GM18873 (cell line): Measurements from ENCODE around the gene CDC14A.
A peak's percentile ranks its signal among the peaks of the same experiment; 100 is the strongest.
"Not testable (repeated sequence)": the region's sequence is repeated elsewhere in the genome, so short reads cannot be mapped to it uniquely, and the experiment has no call there.

Source experiments
- ATAC-seq: cut with Tn5 transposase; IDR thresholded peaks from one replicate; pipeline ENCODE4 v1.9.1; 2021; ENCODE audit warnings: mild to moderate bottlenecking, moderate library complexity, moderate number of reproducible peaks; ENCODE audit not compliant: unreplicated experiment, low FRiP score

CDC14A gene

DNA sequence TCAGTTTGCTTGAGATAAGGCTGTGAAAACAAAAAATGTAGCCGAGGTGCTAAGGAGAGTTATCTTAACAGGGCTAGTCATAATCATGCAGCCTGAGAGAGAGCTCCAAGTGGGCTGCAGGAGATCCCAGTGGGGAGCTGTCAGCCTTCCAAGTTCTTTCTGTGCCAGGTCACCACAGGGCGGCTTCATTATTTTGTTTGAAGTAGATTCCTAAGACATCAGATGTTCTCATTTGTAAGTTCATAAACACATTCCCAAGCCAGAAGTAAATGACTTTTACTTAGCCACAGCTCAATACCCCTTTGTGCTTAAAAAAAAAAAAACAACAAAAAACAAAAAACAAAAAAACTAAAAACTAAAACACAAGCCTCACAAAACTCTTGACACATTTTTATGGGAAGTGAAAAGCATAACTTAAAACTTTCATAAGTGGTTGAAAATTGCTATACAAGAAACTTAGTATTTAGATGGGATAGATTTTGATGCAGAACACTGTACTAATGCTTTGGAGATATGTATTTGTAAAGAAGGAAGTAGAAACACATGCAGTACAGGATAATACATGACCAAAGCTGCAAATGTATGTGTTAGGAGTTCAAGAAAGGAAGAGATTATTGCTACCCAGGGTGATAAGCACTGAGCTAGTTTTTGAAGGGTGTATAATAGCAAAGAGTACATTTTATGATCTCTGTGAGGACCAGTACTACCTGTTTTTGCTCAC, 8.6 kb downstream of the CDC14A start:
- no peak for ATAC-seq

DNA sequence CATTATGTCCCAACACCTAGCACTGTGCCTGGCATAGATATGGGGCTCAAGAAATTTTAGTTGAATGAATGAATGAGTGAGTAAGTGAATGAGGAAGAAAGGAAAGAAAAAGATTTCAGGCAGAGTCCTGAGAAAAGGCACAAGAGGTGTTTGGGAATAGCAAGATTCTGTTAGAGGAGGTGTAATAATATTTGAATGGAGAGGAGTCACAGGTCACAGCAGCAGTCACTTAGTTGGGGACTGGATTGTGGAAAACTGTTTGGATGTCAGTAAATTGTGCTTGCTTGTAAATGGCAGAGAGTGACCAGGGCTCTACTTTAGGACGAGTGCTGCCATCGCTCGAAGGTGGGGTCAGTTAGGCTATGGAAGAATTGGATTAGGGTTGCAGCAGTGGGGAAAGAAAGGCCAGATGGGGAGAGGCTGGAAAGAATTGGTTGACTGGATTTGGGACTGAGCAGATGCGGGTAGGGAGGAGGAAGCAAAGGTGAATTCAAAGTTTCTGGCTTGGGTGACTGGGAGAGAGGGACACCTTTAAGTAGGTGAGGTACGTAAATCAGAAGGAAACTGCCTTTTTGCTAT, 9.3 kb downstream of the CDC14A start:
- ATAC-seq, result no peak

DNA sequence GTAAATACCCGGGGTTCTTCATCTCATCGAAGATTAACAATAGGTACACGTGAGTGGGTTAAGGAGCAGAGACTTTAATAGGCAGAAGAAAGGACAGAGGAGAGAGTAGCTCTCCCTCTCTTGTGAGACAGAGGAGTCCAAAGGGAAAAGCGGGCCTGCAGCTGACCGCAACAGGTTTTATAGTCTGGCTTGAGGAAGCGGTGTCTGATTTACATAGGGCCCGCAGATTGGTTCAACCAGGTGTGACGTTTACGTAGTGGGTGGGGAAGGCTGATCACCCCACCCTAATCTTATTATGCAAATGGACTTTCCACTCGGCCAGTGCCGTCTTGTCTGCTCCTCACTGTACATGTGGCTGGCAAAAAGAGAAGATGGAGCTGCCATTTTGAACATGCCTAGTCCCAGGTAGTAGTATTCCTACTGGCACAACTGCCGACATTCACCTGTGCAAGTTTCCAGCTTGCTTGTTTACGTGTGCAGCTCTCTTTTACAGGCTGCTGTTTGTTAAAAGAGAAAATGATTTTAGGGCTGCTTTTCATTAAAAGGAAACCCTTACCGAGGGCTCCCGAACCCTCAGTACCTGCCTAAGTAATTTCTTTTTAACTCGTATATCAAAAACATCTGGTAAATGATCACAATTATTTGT, 10.6 kb downstream of the CDC14A start:
- no peak for ATAC-seq

DNA sequence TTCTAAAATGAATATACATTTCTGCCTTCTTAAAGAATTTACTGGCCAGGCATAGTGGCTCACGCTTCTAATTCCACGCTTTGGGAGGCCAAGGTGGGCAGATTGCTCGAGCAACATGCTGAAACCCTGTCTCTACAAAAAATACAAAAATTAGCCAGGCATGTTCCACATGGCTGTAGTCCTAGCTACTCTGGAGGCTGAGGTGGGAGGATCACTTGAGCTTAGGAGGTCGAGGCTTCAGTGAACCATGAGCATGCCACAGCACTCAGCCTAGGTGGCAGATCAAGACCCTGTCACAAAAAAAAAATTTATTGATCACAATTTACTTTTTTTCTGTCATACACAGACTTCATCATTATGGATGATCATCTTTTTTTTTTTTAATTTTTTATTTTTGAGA, 11.5 kb downstream of the CDC14A start:
- no peak for ATAC-seq

DNA sequence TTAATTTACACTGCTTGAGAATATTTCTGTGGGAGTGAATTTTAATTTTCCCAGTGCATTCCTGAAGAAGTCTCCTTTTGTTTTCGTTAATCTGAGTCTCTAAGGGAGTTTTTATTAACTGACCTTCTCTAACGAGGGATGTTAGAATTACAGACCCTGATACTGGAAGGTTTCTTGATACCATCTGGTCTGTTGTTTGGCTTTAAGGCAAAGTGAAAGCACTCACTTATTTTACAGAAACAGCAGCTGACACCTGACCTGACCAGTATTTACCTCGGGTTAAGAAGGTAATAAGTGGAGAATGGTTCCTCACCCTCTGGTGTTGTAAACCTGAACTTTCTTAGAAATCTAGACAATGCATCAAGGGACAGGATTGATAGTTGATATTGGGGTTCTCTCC, 12.4 kb downstream of the CDC14A start:
- ATAC-seq, result no peak

DNA sequence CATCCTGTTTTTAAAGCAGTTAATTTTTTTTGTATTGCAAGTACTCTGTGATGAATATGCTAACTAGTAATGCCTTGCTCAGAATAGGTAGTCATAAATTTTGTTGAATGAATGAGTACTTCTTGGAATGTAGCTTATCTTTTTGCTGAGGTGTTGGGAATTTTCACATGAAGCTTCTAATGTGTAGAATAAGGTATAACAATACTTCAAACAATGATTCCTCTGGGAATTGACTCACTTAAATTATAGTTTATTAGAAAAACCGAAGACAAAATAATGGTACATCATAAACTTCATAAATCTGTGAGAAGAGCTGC, 13.9 kb downstream of the CDC14A start:
- ATAC-seq, result no peak

DNA sequence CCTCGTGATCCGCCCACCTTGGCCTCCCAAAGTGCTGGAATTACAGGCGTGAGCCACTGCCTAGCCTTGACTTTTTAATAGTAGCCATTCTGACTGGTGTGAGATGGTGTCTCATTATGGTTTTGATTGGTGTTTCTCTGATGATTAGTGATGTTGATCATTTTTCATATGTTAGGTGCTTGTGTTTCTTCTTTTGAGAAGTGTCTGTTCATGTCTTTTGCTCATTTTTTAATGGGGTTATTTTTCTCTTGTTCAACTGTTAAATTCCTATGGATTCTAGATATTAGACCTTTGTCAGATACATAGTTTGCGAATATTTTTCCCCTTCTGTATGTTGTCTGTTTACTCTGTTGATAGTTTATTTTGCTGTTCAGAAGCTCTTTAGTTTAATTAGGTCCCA, 17.0 kb downstream of the CDC14A start:
- not testable (repeated sequence) for ATAC-seq

DNA sequence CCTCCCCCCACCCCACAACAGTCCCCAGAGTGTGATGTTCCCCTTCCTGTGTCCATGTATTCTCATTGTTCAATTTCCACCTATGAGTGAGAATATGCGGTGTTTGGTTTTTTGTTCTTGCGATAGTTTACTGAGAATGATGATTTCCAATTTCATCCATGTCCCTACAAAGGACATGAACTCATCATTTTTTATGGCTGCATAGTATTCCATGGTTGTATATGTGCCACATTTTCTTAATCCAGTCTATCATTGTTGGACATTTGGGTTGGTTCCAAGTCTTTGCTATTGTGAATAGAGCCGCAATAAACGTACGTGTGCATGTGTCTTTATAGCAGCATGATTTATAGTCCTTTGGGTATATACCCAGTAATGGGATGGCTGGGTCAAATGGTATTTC, 21.6 kb downstream of the CDC14A start:
- not testable (repeated sequence) for ATAC-seq

DNA sequence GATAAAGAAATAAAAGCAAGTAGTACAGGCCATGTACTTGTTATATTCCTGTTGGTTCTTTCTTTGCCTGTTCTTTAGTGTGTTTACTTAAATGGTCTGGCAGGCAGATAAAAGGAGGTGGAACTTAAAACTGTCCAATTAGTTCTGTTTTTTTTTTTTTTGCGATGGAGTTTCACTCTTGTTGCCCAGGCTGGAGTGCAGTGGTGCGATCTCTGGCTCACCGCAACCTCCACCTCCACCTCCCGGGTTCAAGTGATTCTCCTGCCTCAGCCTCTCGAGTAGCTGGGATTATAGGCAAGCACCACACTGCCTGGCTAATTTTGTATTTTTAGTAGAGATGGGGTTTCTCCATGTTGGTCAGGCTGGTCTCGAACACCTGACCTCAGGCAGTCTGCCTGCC, 24.6 kb downstream of the CDC14A start:
- not testable (repeated sequence) for ATAC-seq

DNA sequence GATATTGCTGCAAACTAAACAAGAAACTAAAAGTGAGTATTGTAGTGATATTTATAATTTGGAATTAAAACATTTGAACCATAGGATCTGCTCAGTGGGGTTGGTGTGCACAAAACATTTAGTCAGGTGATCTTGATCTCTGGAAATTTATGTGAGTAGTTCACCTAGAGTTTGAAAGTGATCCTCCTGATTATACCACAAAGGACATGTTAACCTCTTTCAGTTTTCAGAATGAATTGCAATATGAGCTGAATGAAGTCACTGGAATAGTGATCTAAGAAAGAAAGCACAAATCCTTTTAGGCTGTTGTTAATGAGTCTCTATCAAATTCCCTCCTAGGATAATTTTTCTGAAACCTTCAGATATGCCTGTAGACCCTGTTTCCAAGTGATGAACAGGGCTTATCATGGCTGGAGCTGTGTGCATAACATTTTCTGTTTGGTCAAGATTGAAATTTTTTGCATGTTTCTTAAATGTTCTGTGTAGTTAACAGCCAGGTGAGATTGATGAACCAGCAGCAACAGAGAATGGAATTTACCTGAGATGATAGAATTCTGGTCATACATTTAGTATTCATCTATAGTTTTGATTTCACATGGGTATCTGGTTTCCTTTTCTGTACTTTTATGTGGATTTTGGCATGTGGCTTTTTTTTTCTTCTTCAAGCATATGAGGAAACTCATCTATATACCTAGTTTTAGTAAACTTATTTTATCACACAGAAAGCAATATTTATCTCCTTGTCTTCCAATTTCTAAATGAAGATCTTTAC, 25.5 kb downstream of the CDC14A start:
- peak; percentile 83 for ATAC-seq

DNA sequence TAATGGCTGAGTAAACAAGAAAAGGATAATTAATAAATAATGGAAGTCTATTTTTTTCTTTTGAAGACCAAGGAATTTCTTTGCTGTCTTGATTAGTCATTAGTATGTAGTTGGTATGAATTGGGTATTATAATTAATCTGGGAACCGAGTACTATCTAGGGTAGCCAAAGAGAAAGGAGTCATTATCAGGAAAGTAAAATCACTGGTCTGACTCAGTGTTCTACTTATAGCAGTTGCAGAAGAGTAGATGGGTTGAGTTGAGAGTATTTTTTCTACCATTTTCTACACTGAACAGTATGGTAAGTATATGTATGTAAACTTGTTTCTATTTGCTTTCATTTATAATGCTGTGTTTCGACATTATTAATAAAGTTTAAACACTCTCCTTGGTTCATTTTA, 26.6 kb downstream of the CDC14A start:
- no peak for ATAC-seq

DNA sequence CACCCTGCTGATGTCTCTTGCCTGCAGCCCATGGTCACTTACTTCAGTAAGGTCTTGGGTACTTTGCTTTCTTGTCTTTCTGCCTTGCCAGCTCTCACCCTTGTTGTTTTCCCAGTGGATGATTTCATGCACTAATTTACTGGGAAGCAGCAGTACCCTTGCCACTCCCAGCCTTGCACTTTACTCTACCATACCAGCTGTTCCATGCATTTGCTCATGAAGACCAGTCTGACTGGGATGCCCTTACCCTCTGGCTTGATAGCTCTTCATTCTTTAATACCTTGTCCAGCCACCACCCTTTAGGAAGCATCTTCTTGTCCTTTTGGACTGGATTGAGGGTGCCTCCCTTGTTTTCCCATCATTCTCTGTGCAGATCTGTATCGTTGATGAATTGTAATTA, 28.3 kb downstream of the CDC14A start:
- no peak for ATAC-seq

DNA sequence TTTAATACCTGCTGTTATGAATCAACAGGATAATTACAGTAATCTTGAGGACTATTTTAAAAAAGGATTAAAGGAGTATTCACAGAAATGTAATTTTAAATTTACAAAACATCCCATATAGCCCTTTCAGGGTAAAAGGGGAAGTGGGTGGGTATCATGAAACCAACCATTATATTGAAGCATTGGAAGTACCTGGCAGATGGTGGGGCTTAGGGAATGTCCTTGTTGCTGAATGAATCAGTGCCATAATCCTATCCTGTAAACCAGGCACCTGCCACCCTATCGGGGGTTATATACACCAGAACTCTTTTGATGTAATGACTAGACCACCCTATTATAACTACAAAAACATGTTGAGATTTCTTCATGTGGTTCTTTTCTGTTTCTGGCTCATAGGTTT, 30.4 kb downstream of the CDC14A start:
- no peak for ATAC-seq

DNA sequence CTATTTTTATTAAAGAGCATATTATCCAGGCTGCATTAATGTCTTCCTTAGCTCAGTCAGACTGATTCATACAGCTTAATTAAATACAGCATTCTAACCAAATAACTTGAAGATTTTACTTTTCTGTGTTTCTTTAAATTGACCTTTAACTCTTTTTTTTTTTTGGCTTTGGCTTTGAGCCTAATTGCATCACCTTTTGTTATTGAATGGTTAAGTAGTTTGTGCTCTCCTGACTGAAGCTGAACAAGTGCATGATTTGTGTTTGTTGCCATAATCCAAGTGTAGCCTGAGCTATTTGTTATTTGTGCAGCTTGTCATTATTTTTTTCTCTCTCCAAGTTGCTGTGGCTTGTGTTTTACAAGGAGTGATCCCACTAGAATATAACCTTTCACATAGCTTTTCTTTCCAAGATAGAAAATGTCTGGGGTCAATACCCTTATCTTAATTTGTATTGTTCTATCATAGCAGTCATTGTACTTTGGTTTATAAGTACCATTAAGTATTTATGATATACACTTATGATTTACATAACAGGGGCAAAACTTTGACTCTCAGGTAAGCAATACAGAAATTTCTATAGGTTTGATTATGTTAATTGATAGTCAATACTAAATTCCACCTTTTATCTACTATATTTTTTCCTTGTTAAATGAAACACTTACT, 31.6 kb downstream of the CDC14A start:
- no peak for ATAC-seq

DNA sequence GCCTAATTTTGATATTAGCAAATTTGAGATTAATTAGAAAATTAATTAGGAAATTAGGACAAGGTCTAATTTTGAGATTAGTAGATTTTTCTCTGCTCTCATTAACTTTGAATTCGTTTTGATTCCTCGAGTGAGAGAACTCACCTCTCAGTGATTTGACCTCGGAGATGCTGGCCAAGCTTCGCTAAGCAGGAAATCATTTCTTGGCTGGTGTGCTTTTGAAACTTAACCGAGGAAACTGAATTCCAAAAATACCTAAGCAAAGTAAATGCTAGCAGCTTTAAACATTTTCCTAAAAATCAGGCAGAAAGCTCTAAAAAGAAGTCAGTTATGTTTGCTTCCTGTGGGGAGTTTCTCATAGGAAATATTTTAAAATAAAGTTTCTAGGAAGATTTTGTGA, 34.9 kb downstream of the CDC14A start:
- no peak for ATAC-seq

DNA sequence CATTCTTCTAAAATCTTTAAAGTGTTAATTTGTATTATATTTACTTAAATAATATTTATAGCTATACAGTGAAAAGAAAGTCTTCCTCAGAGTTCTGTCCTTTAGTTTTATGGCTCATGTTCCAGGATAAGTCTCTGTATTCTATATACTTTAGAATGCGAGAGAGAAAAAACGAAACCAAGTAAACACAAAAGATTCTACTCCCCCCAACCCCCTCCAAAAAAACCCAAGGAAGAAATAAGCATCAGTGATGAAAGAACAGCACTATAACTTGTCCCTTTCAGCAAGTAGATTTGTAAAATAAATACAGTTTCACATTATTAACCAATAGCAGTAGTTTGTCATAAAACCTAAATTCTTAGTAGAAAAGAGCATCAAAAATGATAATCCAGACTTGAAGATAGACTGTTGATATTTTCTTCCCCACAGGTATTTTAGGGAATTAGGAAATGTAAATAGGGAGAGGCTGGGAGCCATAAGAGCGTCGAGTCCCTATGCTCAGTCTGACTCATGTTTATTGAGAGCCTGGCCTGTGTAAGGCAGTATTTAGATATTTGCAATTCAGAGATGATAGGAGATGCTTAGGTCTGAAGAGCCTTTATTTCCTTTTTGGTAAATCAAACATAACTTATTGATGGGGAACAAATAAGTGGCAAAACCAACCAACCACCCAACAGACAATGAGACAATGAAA, 35.5 kb downstream of the CDC14A start:
- ATAC-seq, result no peak

DNA sequence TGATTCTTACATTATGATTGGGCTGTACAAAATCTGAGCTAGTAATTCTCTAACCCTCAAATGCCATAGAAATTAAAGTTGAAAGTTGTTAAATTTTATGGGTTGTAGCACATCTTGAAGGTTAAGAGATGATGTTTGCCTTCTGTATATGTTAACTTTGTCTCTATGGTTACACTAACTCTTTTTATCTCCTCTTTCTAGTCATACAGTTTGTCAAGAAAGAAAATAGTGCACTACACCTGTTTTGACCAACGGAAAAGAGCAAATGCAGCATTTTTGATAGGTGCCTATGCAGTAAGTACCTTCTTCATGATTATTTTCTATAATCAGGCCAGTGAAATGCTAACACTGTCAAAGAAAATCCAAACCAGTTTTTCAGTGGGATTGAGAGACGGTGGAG, 38.2 kb downstream of the CDC14A start:
- no peak for ATAC-seq

DNA sequence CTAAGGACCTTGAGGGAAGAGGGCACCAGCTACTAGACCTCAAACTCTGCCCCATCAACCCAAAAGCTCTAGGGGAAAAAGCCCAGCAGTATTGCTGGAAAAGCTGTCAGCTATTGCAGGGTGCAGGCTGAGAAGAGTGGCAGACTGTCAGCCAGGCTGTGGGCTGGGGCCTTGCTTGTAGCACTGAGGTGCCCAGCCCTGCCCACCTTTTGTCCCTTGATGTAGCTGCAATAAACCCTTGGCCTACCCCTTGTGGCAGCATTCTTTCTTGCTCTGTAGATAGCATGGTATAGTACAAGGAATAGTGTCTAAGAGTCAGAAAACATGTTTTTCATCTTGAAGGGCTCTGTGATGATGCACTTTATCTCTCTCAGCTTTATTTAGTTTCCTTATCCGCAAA, 39.4 kb downstream of the CDC14A start:
- ATAC-seq, result no peak

DNA sequence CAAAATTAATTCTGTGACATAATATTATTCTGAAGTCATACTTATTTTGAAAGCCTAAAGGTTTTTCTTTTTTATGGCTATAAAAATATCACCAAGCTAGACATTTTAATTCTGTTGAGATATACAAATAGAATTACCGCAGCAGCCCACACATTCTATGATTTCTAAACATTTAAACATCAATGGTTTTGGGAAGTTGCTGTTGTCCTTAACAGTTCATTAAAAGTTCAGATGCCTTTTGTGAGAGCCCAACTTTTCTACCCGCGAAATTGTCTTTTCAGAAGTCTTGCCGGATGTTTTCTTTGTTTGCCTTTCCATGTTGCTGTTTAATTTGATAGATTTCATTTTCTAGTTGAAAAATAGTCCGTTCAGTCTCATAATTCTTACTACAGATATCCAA, 40.5 kb downstream of the CDC14A start:
- ATAC-seq, result no peak

DNA sequence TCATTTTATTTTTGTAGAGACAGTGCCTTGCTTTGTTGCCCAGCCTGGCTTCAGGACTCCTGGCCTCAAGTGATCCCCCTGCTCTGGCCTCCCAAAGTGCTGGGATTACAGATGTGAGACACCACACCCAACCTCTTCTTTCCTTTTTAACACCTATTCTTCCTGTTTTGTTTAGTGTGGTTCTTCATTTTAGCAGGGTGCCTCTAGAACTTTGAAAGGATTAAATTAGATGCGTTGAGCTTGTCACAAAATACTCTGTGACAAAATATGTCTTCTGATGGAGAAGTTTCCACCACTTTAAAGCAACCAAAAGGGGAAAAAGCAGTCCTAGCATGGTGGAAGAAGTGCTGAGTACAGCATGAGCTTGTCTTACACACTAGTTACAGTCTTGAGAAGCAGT, 42.0 kb downstream of the CDC14A start:
- ATAC-seq, result no peak
